PC-3 (cell line): ENCODE data around the gene WDR38. TPM values are rescaled to one million over a fixed set of nuclear protein-coding genes. Genes with fewer than 3 reads are reported as not detected.
A peak's percentile ranks its signal among the peaks of the same experiment; 100 is the strongest.
"Not testable (repeated sequence)": the region's sequence is repeated elsewhere in the genome, so short reads cannot be mapped to it uniquely, and the experiment has no call there.

Source experiments
- ATAC-seq: fragments of 200-7000 bp; cut with Tn5 transposase; 2 replicates; pipeline ENCODE4 v1.9.1; 2020; ENCODE audit warnings: mild to moderate bottlenecking, moderate library complexity
- BruUV-seq: library from RNA; stranded (reverse); fragments of 400-500 nt; replicated peaks from 2 replicates; lab custom pipeline; 2021; lab: Mats Ljungman, UMichigan
- CTCF ChIA-PET: fragments of 300-600 bp; sonication (Branson Sonifier 250); formaldehyde crosslinking; loops from one replicate; lab custom pipeline; 2022; ENCODE audit warnings: antibody characterized with exemption; lab: Charles Lee
- POLR2A ChIA-PET: fragments of 300-600 bp; sonication (Branson Sonifier 250); formaldehyde crosslinking; loops from one replicate; lab custom pipeline; 2022; ENCODE audit warnings: antibody characterized with exemption; ENCODE audit not compliant: unreplicated experiment; lab: Charles Lee
- DNase-seq: peaks from one replicate; pipeline ENCODE4 v3.0.0-alpha.2; 2015
- H2AFZ ChIP-seq: fragments of 300-600 bp; sonication (generic); 2 replicates; pipeline ENCODE4 v1.6.0; 2016; ENCODE audit warnings: antibody characterized with exemption, low read length
- H3F3A ChIP-seq: fragments of 300-600 bp; sonication (generic); one replicate; pipeline ENCODE4 v1.6.0; 2017; ENCODE audit warnings: antibody characterized with exemption, low read length, control low read depth, mild to moderate bottlenecking; ENCODE audit not compliant: unreplicated experiment
- H3K27ac ChIP-seq: fragments of 300-600 bp; sonication (generic); 2 replicates; pipeline ENCODE4 v1.5.1; 2016; ENCODE audit warnings: mild to moderate bottlenecking, low read length
- H3K27me3 ChIP-seq: fragments of 300-600 bp; sonication (generic); 2 replicates; pipeline ENCODE4 v1.6.1; 2016; ENCODE audit warnings: low read length, mixed read lengths
- H3K36me3 ChIP-seq: fragments of 300-600 bp; sonication (generic); 2 replicates; pipeline ENCODE4 v1.6.1; 2016; ENCODE audit warnings: low read depth, mixed run types, low read length, mixed read lengths
- H3K4me1 ChIP-seq: fragments of 300-600 bp; sonication (generic); 2 replicates; pipeline ENCODE4 v1.5.1; 2016; ENCODE audit warnings: low read length; ENCODE audit not compliant: insufficient read depth
- H3K4me2 ChIP-seq: fragments of 300-600 bp; sonication (generic); 2 replicates; pipeline ENCODE4 v1.6.0; 2016; ENCODE audit warnings: low read length
- H3K4me3 ChIP-seq: fragments of 300-600 bp; sonication (generic); 2 replicates; pipeline ENCODE4 v1.5.1; 2016; ENCODE audit warnings: mild to moderate bottlenecking, low read length, mixed read lengths
- H3K79me2 ChIP-seq: fragments of 300-600 bp; sonication (generic); 2 replicates; pipeline ENCODE4 v1.6.1; 2017; ENCODE audit warnings: low read length, mixed read lengths
- H3K9ac ChIP-seq: fragments of 300-600 bp; sonication (generic); 2 replicates; pipeline ENCODE4 v1.6.0; 2016; ENCODE audit warnings: mild to moderate bottlenecking, low read length
- H3K9me2 ChIP-seq: fragments of 300-600 bp; sonication (generic); replicated peaks from 2 replicates; pipeline ENCODE4 v1.6.1; 2016; ENCODE audit warnings: mixed run types, low read length, mixed read lengths
- H3K9me3 ChIP-seq: fragments of 300-600 bp; sonication (generic); 2 replicates; pipeline ENCODE4 v1.6.1; 2016; ENCODE audit warnings: low read length, mixed read lengths
- H4K20me1 ChIP-seq: fragments of 300-600 bp; sonication (generic); 2 replicates; pipeline ENCODE4 v1.6.1; 2016; ENCODE audit warnings: low read length, mixed read lengths
- EZH2 ChIP-seq: fragments of 300-600 bp; sonication (generic); IDR thresholded peaks from one replicate; pipeline ENCODE4 v1.6.1; 2017; ENCODE audit warnings: antibody characterized with exemption, mild to moderate bottlenecking, low read length; ENCODE audit not compliant: unreplicated experiment
- EZH2phosphoT487 ChIP-seq: fragments of 300-600 bp; sonication (generic); IDR thresholded peaks from 2 replicates; pipeline ENCODE4 v1.6.1; 2018; ENCODE audit warnings: mild to moderate bottlenecking, antibody characterized with exemption, low read length, borderline replicate concordance
- intact Hi-C: fragments of 100-400 bp; cut with micrococcal nuclease; formaldehyde crosslinking; loops from 2 replicates; pipeline ENCODE4 v1.9.0; 2023
- total RNA-seq: library from RNA; depleted of rRNA; stranded (reverse); fragments of >200 nt; gene quantifications from 2 replicates; pipeline ENCODE4 v1.2.3, GENCODE V29; 2014
- TF ChIP-seq, protein P1 (sequence below): fragments of 300-600 bp; sonication (generic); conservative IDR thresholded peaks from 2 replicates; pipeline ENCODE4 v1.5.1; 2017; ENCODE audit warnings: antibody characterized with exemption, low read depth, mild to moderate bottlenecking, low read length

Gene WDR38
- total RNA-seq, 1 experiment from 2014 or later = not detected

GRCh38 chr9:124834591-124834990 is 18.7 kb upstream of the WDR38 start:
- Histone ChIP-seq H3F3A (no peaks in the 10 kb centered on the region), H3K27ac (peak overlapping the region; percentile 85), H4K20me1 (no peaks in the 10 kb centered on the region), H3K4me1 (peaks cover 27% of the 10 kb centered on the region), H3K4me2 (peak overlapping the region; percentile 83), H3K9me2 (no peaks in the 10 kb centered on the region), H3K9ac (peak overlapping the region; percentile 48), H3K79me2 (no peaks in the 10 kb centered on the region), H3K36me3 (no peaks in the 10 kb centered on the region), H3K4me3 (peak overlapping the region; percentile 45; the same call in 1 of the 2 replicates), H3K9me3 (no peaks in the 10 kb centered on the region), H3K27me3 (no peaks in the 10 kb centered on the region), H2AFZ (peak overlapping the region; percentile 51; the same call in 1 of the 2 replicates)
- DNase-seq (peak; percentile 85), ATAC-seq (peak; percentile 75)
- TF ChIP-seq, protein P1, sequence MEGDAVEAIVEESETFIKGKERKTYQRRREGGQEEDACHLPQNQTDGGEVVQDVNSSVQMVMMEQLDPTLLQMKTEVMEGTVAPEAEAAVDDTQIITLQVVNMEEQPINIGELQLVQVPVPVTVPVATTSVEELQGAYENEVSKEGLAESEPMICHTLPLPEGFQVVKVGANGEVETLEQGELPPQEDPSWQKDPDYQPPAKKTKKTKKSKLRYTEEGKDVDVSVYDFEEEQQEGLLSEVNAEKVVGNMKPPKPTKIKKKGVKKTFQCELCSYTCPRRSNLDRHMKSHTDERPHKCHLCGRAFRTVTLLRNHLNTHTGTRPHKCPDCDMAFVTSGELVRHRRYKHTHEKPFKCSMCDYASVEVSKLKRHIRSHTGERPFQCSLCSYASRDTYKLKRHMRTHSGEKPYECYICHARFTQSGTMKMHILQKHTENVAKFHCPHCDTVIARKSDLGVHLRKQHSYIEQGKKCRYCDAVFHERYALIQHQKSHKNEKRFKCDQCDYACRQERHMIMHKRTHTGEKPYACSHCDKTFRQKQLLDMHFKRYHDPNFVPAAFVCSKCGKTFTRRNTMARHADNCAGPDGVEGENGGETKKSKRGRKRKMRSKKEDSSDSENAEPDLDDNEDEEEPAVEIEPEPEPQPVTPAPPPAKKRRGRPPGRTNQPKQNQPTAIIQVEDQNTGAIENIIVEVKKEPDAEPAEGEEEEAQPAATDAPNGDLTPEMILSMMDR = no peak
- no peak for TF ChIP-seq EZH2
- no peak for TF ChIP-seq EZH2phosphoT487
- intact Hi-C loops = no loop called here
- ChIA-PET POLR2A (no interaction called here), CTCF (interaction anchor here (1.2 kb wide), 1 partner anchor 55 kb away, joined by 4 read pairs; no protein-coding TSS in a partner anchor)
- no TSS peak for BruUV-seq

DNA sequence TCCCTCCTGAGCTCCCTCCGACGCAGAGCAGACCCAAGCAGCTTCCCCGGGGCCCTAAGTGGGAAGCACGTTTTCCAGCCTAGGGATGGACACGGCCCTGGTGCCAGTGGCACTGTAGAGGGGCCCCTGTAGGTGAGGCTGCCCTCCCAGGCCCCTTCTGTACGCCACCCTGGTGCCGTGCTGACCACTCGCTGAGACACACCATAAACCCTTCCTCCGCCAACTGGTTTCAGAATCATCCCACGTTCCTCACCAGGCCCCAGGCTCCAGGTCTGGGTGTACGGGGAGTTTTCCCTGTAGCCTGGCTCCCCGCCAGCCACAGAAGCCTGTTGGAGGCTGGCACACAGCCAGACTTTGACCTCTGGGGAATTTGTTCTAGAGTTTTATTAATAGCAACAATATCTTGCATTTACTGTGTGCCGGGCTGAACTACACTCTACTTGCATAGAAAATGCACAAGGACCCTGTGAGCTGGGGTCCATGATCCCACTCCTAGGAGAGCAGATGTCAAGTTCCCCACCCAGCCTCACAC is 18.2 kb upstream of the WDR38 start:
- Histone ChIP-seq H3K4me2 (peak overlapping the region; percentile 83), H3F3A (no peaks in the 10 kb centered on the region), H3K9ac (peak overlapping the region; percentile 48), H3K27me3 (no peaks in the 10 kb centered on the region), H3K4me3 (peak overlapping the region; percentile 45; the same call in 1 of the 2 replicates), H3K79me2 (no peaks in the 10 kb centered on the region), H2AFZ (peak overlapping the region; percentile 51; the same call in 1 of the 2 replicates), H3K27ac (peak overlapping the region; percentile 85), H3K36me3 (no peaks in the 10 kb centered on the region), H4K20me1 (no peaks in the 10 kb centered on the region), H3K9me3 (no peaks in the 10 kb centered on the region), H3K4me1 (peaks cover 27% of the 10 kb centered on the region), H3K9me2 (no peaks in the 10 kb centered on the region)
- TF ChIP-seq EZH2 = no peak
- TF ChIP-seq EZH2phosphoT487 = no peak
- TF ChIP-seq, protein P1 = no peak
- ChIA-PET POLR2A (no interaction called here), CTCF (interaction anchor here (1.2 kb wide), 1 partner anchor 56 kb away, joined by 4 read pairs; no protein-coding TSS in a partner anchor)
- intact Hi-C loops = no loop called here
- BruUV-seq = no TSS peak
- DNase-seq (peak; percentile 81), ATAC-seq (peak; percentile 39)

DNA sequence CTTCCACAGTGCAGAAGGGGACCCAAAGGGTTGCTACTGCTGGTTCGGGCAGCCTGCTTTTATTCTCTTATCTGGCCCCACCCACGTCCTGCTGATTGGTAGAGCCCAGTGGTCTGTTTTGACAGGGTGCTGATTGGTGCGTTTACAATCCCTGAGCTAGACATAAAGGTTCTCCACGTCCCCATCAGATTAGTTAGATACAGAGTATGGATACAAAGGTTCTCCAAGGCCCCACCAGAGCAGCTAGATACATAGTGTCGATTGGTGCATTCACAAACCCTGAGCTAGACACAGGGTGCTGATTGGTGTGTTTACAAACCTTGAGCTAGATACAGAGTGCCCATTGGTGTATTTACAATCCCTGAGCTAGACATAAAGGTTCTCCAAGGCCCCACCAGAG is 15.1 kb upstream of the WDR38 start:
- H3K27ac ChIP-seq, H4K20me1 ChIP-seq, BruUV-seq, H3F3A ChIP-seq, H3K9me3 ChIP-seq, DNase-seq, H3K9ac ChIP-seq, intact Hi-C loops, ATAC-seq, H3K9me2 ChIP-seq, H3K79me2 ChIP-seq, H3K4me3 ChIP-seq, H3K27me3 ChIP-seq, H3K36me3 ChIP-seq, H3K4me2 ChIP-seq, CTCF ChIA-PET, H2AFZ ChIP-seq, POLR2A ChIA-PET: not testable (repeated sequence)
- peaks cover 19% of the 10 kb centered on the region for H3K4me1 ChIP-seq

DNA sequence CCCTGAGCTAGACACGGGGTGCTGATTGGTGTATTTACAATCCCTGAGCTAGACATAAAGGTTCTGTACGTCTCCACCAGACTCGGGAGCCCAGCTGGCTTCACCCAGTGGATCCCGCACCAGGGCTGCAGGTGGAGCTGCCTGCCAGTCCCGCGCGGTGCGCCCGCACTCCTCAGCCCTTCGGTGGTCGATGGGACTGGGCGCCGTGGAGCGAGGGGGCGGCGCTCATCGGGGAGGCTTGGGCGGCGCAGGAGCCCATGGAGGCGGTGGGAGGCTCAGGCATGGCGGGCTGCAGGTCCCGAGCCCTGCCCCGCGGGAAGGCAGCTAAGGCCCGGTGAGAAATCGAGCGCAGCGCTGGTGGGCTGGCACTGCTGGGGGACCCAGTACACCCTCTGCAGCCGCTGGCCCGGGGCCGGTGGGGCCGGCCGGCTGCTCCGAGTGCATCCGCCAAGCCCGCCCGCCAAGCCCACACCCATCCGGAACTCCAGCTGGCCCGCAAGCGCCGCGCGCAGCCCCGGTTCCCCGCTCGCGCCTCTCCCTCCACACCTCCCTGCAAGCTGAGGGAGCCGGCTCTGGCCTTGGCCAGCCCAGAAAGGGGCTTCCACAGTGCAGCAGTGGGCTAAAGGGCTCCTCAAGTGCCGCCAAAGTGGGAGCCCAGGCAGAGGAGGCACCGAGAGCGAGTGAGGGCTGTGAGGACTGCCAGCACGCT is 14.5 kb upstream of the WDR38 start:
- H3K9me2 ChIP-seq, H4K20me1 ChIP-seq, H3K9me3 ChIP-seq, CTCF ChIA-PET, H3K27ac ChIP-seq, H3K79me2 ChIP-seq, ATAC-seq, H3K9ac ChIP-seq, H3K27me3 ChIP-seq, H3K36me3 ChIP-seq, POLR2A ChIA-PET, H2AFZ ChIP-seq, intact Hi-C loops, BruUV-seq, H3K4me3 ChIP-seq, DNase-seq, H3F3A ChIP-seq, H3K4me2 ChIP-seq: not testable (repeated sequence)
- peaks cover 18% of the 10 kb centered on the region for H3K4me1 ChIP-seq
